ENCODE results near the gene EMC6.
A peak's percentile ranks its signal among the peaks of the same experiment; 100 is the strongest.

The EMC6 gene

GRCh38 chr17:3655766-3656165 is 12.8 kb upstream of the EMC6 start:
- H3K27ac ChIP-seq, result no peak overlapping the region
- DNase-seq (ENCODE audit: low spot score), result no peak
- POLR2A ChIA-PET (ENCODE audit: low non-redundant PET), result interaction anchor here (0.8 kb wide), 1 partner anchor 11 kb away, joined by 4 read pairs; no protein-coding TSS in a partner anchor
- TF ChIP-seq CTCF (conservative IDR thresholded peaks at IDR 0.05; ENCODE audit: low read depth), result no peak
- CTCF ChIA-PET, result no interaction called here

DNA sequence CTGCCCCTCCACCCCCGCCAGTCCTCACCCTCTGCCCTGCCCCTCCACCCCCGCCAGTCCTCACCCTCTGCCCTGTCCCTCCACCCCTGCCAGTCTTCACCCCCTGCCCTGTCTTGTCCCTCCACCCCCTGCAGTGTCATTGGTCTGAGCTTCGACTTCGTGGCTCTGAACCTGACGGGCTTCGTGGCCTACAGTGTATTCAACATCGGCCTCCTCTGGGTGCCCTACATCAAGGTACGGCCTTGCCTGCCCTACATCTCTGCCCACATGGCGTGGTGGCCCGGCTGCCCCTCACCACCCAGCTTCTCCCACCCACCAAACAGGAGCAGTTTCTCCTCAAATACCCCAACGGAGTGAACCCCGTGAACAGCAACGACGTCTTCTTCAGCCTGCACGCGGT is 12.3 kb upstream of the EMC6 start:
- DNase-seq (ENCODE audit: low spot score), result no peak
- ChIA-PET CTCF (no interaction called here), POLR2A (ENCODE audit: low non-redundant PET) (no interaction called here)
- no peak for TF ChIP-seq CTCF (conservative IDR thresholded peaks at IDR 0.05; ENCODE audit: low read depth)
- peak overlapping the region; percentile 92; the same call in 1 of the 2 replicates for H3K27ac ChIP-seq

GRCh38 chr17:3656755-3657587 is 11.6 kb upstream of the EMC6 start:
- no peak for TF ChIP-seq CTCF (conservative IDR thresholded peaks at IDR 0.05; ENCODE audit: low read depth)
- POLR2A ChIA-PET (ENCODE audit: low non-redundant PET), result no interaction called here

DNA sequence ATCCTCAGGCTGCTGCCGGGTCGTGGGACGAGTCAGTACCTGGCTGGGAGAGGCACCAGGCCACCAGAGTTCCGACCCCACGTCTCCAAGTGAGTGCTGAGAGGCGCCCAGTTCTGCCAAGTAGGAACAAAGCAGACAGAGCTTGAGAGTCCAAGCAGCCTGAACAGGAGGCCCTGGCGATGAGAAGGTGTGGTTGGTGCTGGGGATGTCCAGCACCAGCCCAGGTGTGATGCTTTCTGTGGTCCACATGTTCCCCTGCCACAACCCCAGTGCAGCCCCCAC is 11.1 kb upstream of the EMC6 start:
- no peak for DNase-seq (ENCODE audit: low spot score)
- peak overlapping the region; percentile 92 for H3K27ac ChIP-seq
- no peak for TF ChIP-seq CTCF (conservative IDR thresholded peaks at IDR 0.05; ENCODE audit: low read depth)
- CTCF ChIA-PET, result interaction anchor here (0.6 kb wide), 1 partner anchor 1405 kb away, joined by 6 read pairs; no protein-coding TSS in a partner anchor
- POLR2A ChIA-PET (ENCODE audit: low non-redundant PET), result no interaction called here

More at GRCh38 chr17:3656755-3657587, 11.6 kb upstream of the EMC6 start:
- peak overlapping the region; percentile 92 for H3K27ac ChIP-seq
- no peak for DNase-seq (ENCODE audit: low spot score)
- CTCF ChIA-PET, result no interaction called here

- CTCF ChIA-PET, result interaction anchor here (0.6 kb wide), 1 partner anchor 1405 kb away, joined by 6 read pairs; no protein-coding TSS in a partner anchor
- POLR2A ChIA-PET (ENCODE audit: low non-redundant PET), result no interaction called here
- no peak for DNase-seq (ENCODE audit: low spot score)
- peak overlapping the region; percentile 92 for H3K27ac ChIP-seq
- no peak for TF ChIP-seq CTCF (conservative IDR thresholded peaks at IDR 0.05; ENCODE audit: low read depth)
These were observed 10.5 kb upstream of the EMC6 start for GRCh38 chr17:3657874-3658783.

GRCh38 chr17:3658784-3659449 is 9.7 kb upstream of the EMC6 start:
- no peak for TF ChIP-seq CTCF (conservative IDR thresholded peaks at IDR 0.05; ENCODE audit: low read depth)
- ChIA-PET CTCF (no interaction called here), POLR2A (ENCODE audit: low non-redundant PET) (interaction anchor here (0.5 to 1.0 kb wide), 2 partner anchors 23 to 835 kb away, joined by 5 to 6 read pairs; partner anchors contain the start of genes CTNS and SHPK)
- DNase-seq (ENCODE audit: low spot score), result no peak
- H3K27ac ChIP-seq, result peak overlapping the region; percentile 92

Data from RWPE1 (cell line).